ENCODE measurements around the gene RBMS1. TPM values are rescaled to one million over a fixed set of nuclear protein-coding genes. Genes with fewer than 3 reads are reported as not detected.

Gene RBMS1
- total RNA-seq, 1 donor, result 111 TPM

GRCh38 chr2:160437273-160437672 is 56.3 kb downstream of the RBMS1 start:
- no peak overlapping the region for H2AFZ ChIP-seq (ENCODE audit: low read length)
- H3K36me3 ChIP-seq (ENCODE audit: insufficient read depth, low read length), result no peaks in the 10 kb centered on the region
- peaks cover 50% of the 10 kb centered on the region for H3K79me2 ChIP-seq (ENCODE audit: insufficient read depth, low read length)
- TF ChIP-seq, protein P1, sequence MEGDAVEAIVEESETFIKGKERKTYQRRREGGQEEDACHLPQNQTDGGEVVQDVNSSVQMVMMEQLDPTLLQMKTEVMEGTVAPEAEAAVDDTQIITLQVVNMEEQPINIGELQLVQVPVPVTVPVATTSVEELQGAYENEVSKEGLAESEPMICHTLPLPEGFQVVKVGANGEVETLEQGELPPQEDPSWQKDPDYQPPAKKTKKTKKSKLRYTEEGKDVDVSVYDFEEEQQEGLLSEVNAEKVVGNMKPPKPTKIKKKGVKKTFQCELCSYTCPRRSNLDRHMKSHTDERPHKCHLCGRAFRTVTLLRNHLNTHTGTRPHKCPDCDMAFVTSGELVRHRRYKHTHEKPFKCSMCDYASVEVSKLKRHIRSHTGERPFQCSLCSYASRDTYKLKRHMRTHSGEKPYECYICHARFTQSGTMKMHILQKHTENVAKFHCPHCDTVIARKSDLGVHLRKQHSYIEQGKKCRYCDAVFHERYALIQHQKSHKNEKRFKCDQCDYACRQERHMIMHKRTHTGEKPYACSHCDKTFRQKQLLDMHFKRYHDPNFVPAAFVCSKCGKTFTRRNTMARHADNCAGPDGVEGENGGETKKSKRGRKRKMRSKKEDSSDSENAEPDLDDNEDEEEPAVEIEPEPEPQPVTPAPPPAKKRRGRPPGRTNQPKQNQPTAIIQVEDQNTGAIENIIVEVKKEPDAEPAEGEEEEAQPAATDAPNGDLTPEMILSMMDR (IDR thresholded peaks at IDR 0.05; ENCODE audit: extremely low read depth, low read depth, low read length), result no peak
- no peak overlapping the region for H3K4me3 ChIP-seq (ENCODE audit: insufficient read depth, low read length)
- H3K4me1 ChIP-seq (ENCODE audit: insufficient read depth, low read length), result peaks cover 22% of the 10 kb centered on the region
- no peak overlapping the region for H3K4me2 ChIP-seq (ENCODE audit: insufficient read depth, low read length)
- no peak overlapping the region for H3K27ac ChIP-seq (ENCODE audit: low read depth, low read length)
- H3K9me3 ChIP-seq (ENCODE audit: low read depth, low read length), result no peaks in the 10 kb centered on the region
- no peaks in the 10 kb centered on the region for H3K27me3 ChIP-seq (ENCODE audit: insufficient read depth, low read length)
- H4K20me1 ChIP-seq (ENCODE audit: insufficient read depth, low read length), result peaks cover 9% of the 10 kb centered on the region
- no peak for DNase-seq (ENCODE audit: insufficient read length, low spot score, missing footprints)

- H3K4me1 ChIP-seq (ENCODE audit: insufficient read depth, low read length), result peaks cover 23% of the 10 kb centered on the region
- H3K79me2 ChIP-seq (ENCODE audit: insufficient read depth, low read length), result peaks cover 52% of the 10 kb centered on the region
- no peaks in the 10 kb centered on the region for H3K9me3 ChIP-seq (ENCODE audit: low read depth, low read length)
- H3K4me2 ChIP-seq (ENCODE audit: insufficient read depth, low read length), result no peak overlapping the region
- H3K4me3 ChIP-seq (ENCODE audit: insufficient read depth, low read length), result no peak overlapping the region
- H2AFZ ChIP-seq (ENCODE audit: low read length), result no peak overlapping the region
- H3K27ac ChIP-seq (ENCODE audit: low read depth, low read length), result no peak overlapping the region
- TF ChIP-seq, protein P1 (IDR thresholded peaks at IDR 0.05; ENCODE audit: extremely low read depth, low read depth, low read length), result no peak
- H4K20me1 ChIP-seq (ENCODE audit: insufficient read depth, low read length), result peaks cover 6% of the 10 kb centered on the region
- no peak for DNase-seq (ENCODE audit: insufficient read length, low spot score, missing footprints)
- peaks cover 11% of the 10 kb centered on the region for H3K36me3 ChIP-seq (ENCODE audit: insufficient read depth, low read length)
- no peaks in the 10 kb centered on the region for H3K27me3 ChIP-seq (ENCODE audit: insufficient read depth, low read length)
These were observed 59.2 kb downstream of the RBMS1 start for GRCh38 chr2:160434254-160434948.

DNA sequence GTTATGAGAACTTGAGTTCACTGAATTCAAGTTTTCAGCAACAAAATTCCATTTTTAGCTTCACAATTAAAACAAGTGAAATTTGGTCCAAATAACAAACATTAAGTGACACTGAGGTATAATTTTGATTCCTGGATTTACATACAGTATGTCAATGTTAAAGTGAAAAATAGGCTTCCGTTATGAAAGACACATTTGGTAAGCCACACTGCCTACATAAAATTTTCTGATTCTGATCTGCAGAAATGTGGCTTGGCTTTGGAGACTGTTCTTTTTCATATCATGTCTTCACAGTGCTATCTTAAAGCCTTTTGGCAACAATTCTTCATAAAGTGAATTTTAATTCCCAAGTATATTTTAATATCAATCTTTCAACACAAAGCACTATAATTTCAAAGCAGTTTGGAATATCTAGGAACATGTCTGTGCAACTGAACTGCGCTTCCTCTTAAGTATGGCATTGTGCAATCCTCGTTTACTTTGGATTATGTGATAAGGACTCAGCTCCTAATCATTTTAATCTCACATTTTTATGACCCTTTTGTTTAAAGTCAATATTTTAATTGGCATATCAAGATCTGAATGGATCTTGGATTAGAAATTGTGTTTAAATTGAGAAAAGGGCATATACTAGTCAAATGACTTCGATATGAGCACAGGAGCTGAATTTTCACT is 60.0 kb downstream of the RBMS1 start:
- Histone ChIP-seq H3K27me3 (ENCODE audit: insufficient read depth, low read length) (no peaks in the 10 kb centered on the region), H3K79me2 (ENCODE audit: insufficient read depth, low read length) (peaks cover 54% of the 10 kb centered on the region), H3K36me3 (ENCODE audit: insufficient read depth, low read length) (peaks cover 11% of the 10 kb centered on the region), H3K9me3 (ENCODE audit: low read depth, low read length) (no peaks in the 10 kb centered on the region), H4K20me1 (ENCODE audit: insufficient read depth, low read length) (peaks cover 6% of the 10 kb centered on the region), H2AFZ (ENCODE audit: low read length) (no peak overlapping the region), H3K4me2 (ENCODE audit: insufficient read depth, low read length) (no peak overlapping the region), H3K4me1 (ENCODE audit: insufficient read depth, low read length) (peaks cover 28% of the 10 kb centered on the region), H3K4me3 (ENCODE audit: insufficient read depth, low read length) (no peak overlapping the region), H3K27ac (ENCODE audit: low read depth, low read length) (peak overlapping the region; percentile 19)
- no peak for DNase-seq (ENCODE audit: insufficient read length, low spot score, missing footprints)
- TF ChIP-seq, protein P1 (IDR thresholded peaks at IDR 0.05; ENCODE audit: extremely low read depth, low read depth, low read length), result no peak

- H3K27ac ChIP-seq (ENCODE audit: low read depth, low read length), result peak overlapping the region; percentile 19
- no peak overlapping the region for H3K4me2 ChIP-seq (ENCODE audit: insufficient read depth, low read length)
- H3K9me3 ChIP-seq (ENCODE audit: low read depth, low read length), result no peaks in the 10 kb centered on the region
- H2AFZ ChIP-seq (ENCODE audit: low read length), result no peak overlapping the region
- H3K79me2 ChIP-seq (ENCODE audit: insufficient read depth, low read length), result peaks cover 53% of the 10 kb centered on the region
- H3K36me3 ChIP-seq (ENCODE audit: insufficient read depth, low read length), result peaks cover 11% of the 10 kb centered on the region
- no peaks in the 10 kb centered on the region for H3K27me3 ChIP-seq (ENCODE audit: insufficient read depth, low read length)
- peak; percentile 80 for DNase-seq (ENCODE audit: insufficient read length, low spot score, missing footprints)
- peaks cover 6% of the 10 kb centered on the region for H4K20me1 ChIP-seq (ENCODE audit: insufficient read depth, low read length)
- TF ChIP-seq, protein P1 (IDR thresholded peaks at IDR 0.05; ENCODE audit: extremely low read depth, low read depth, low read length), result no peak
- H3K4me3 ChIP-seq (ENCODE audit: insufficient read depth, low read length), result no peak overlapping the region
- peaks cover 38% of the 10 kb centered on the region for H3K4me1 ChIP-seq (ENCODE audit: insufficient read depth, low read length)
These were observed 61.0 kb downstream of the RBMS1 start for GRCh38 chr2:160432633-160433032.
